OCI-M1 (cell line): Measurements from ENCODE around the gene H19.

Source experiments
- DNase-seq: peaks from one replicate; lab custom pipeline; 2025; lab: John Stamatoyannopoulos, UW

The H19 gene

GRCh38 chr11:1946812-1947484 is 50.7 kb downstream of the H19 start, which contains the start of gene MRPL23:
Gene MRPL23 (plus strand): TSS chr11:1947332. CDS start chr11:1947363, 31 bp downstream.
- no peak for DNase-seq
